ENCODE results near the gene OSBPL8.

Gene OSBPL8

DNA sequence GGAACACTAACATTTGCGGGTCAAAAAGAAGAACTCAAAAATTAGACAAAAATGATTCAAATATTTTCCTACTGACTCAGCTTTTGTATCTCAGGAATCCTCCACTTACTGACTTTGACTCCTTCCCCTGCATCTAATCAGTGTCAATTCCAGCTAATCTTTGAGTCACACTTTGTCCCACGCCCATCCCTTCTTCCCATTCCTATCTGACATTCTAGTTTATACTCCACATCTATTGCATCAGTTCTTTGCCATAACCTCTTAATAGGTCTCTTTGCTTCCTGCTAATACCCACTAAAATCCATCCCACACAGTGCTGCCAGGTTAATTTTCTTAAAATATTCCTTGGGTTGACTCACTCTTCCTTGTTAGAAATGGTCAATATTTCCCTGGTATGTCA, 230.4 kb downstream of the OSBPL8 start:
- no peak overlapping the region for H3K27ac ChIP-seq
- TF ChIP-seq CTCF (IDR thresholded peaks at IDR 0.05) = no peak
- no peak for TF ChIP-seq ZFX (IDR thresholded peaks at IDR 0.05; ENCODE audit: borderline replicate concordance)

GRCh38 chr12:76319595-76320319, 239.8 kb downstream of the OSBPL8 start:
- peak overlapping the region; percentile 64 for H3K27ac ChIP-seq

- H3K27ac ChIP-seq = peak overlapping the region; percentile 64
Observed at GRCh38 chr12:76318773-76319594, 240.6 kb downstream of the OSBPL8 start.

DNA sequence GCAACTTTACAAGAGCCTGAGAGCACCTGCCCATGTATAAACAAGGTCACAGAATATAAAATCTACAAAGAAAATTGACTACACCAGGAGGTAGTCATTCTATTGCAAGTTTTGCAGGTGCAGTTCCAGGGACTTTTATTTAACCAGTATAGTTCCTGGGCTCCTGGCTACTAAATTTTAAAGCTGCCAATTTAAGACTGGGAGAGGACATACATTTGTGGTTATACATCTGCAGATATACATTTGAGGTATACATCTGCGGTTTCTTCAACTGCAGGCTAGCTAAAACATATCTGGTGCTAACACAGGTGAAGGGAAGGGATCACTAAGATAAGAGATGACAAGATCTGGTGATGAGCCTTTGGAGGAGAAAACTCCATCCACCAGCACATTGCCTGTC, 241.6 kb downstream of the OSBPL8 start:
- no peak for TF ChIP-seq CTCF (IDR thresholded peaks at IDR 0.05)
- no peak for TF ChIP-seq ZFX (IDR thresholded peaks at IDR 0.05; ENCODE audit: borderline replicate concordance)
- H3K27ac ChIP-seq = no peak overlapping the region

More at GRCh38 chr12:76318773-76319594, 240.6 kb downstream of the OSBPL8 start:
- TF ChIP-seq CTCF (IDR thresholded peaks at IDR 0.05) = no peak

GRCh38 chr12:76316468-76316867, 243.1 kb downstream of the OSBPL8 start:
- TF ChIP-seq ZFX (IDR thresholded peaks at IDR 0.05; ENCODE audit: borderline replicate concordance) (no peak), CTCF (IDR thresholded peaks at IDR 0.05) (no peak)
- H3K27ac ChIP-seq = no peak overlapping the region

DNA sequence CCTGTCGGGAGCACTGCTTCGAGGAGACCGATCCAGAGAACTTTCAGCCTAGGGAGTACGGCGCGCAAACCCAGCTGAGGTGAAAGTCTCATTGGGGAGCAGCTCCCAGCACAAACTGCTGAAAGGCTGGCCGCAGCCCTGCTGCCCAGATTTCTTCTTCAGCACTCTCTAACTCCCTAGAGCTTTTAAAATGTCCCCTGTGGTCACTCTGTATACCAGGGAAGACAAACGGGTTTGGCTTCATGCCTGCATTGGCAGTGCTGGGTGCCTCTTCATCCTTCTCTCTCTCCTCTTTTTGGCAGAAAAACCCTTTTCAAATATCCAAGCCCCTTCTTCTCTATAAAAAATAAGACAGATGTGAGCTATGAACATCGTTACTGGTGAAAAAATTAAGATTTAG, 246.3 kb downstream of the OSBPL8 start:
- TF ChIP-seq ZFX (IDR thresholded peaks at IDR 0.05; ENCODE audit: borderline replicate concordance) (no peak), CTCF (IDR thresholded peaks at IDR 0.05) (no peak)
- no peak overlapping the region for H3K27ac ChIP-seq

GRCh38 chr12:76312315-76312714, 247.3 kb downstream of the OSBPL8 start:
- no peak overlapping the region for H3K27ac ChIP-seq
- no peak for TF ChIP-seq CTCF (IDR thresholded peaks at IDR 0.05)
- no peak for TF ChIP-seq ZFX (IDR thresholded peaks at IDR 0.05; ENCODE audit: borderline replicate concordance)

Measured in 22Rv1 (cell line).